ENCODE data around the gene LIPG.
"Not testable (repeated sequence)": the region's sequence is repeated elsewhere in the genome, so short reads cannot be mapped to it uniquely, and the experiment has no call there.

The LIPG gene

GRCh38 chr18:49546719-49547273 is 15.1 kb upstream of the LIPG start:
- no peak for DNase-seq

GRCh38 chr18:49547701-49548100 is 14.2 kb upstream of the LIPG start:
- no peak for DNase-seq

GRCh38 chr18:49548229-49548636 is 13.6 kb upstream of the LIPG start:
- no peak for DNase-seq

- DNase-seq: no peak
These were observed 11.1 kb upstream of the LIPG start for GRCh38 chr18:49550621-49551339.

- DNase-seq: no peak
These were observed 8.9 kb upstream of the LIPG start for GRCh38 chr18:49553003-49553402.

- no peak for DNase-seq
These were observed 6.2 kb upstream of the LIPG start for GRCh38 chr18:49555641-49556040.

- DNase-seq: no peak
These were observed 3.5 kb upstream of the LIPG start for GRCh38 chr18:49558356-49558755.

- not testable (repeated sequence) for DNase-seq
These were observed 2.4 kb upstream of the LIPG start for GRCh38 chr18:49559326-49559931.

- no peak for DNase-seq
These were observed 1.6 kb upstream of the LIPG start for GRCh38 chr18:49560277-49560623.

GRCh38 chr18:49560624-49561288 is 1.1 kb upstream of the LIPG start:
- DNase-seq: no peak

- peak in 1 of 14 donors; percentile 18 for DNase-seq
These were observed 748 bp downstream of the LIPG start for GRCh38 chr18:49562481-49563129.

- DNase-seq: no peak
These were observed 1.3 kb downstream of the LIPG start for GRCh38 chr18:49563130-49563540.

- DNase-seq: no peak
These were observed 2.1 kb downstream of the LIPG start for GRCh38 chr18:49563701-49564517.

GRCh38 chr18:49564518-49564834 is 2.6 kb downstream of the LIPG start:
- DNase-seq: no peak

GRCh38 chr18:49565101-49565500 is 3.2 kb downstream of the LIPG start:
- DNase-seq: no peak

GRCh38 chr18:49565612-49566011 is 3.8 kb downstream of the LIPG start:
- DNase-seq: peak in 9 of 14 donors; percentile 13 to 59 (median 43)

- no peak for DNase-seq
These were observed 4.4 kb downstream of the LIPG start for GRCh38 chr18:49566217-49566770.

- no peak for DNase-seq
These were observed 5.1 kb downstream of the LIPG start for GRCh38 chr18:49566985-49567384.

GRCh38 chr18:49569724-49570123 is 7.9 kb downstream of the LIPG start:
- DNase-seq: no peak

GRCh38 chr18:49570836-49571235 is 9.0 kb downstream of the LIPG start:
- no peak for DNase-seq

GRCh38 chr18:49572611-49573345 is 10.9 kb downstream of the LIPG start:
- peak in 6 of 14 donors; percentile 20 to 77 (median 25) for DNase-seq
